Endothelial cell (in vitro differentiated cells): ENCODE results near the gene PSME2. TPM values are rescaled to one million over a fixed set of nuclear protein-coding genes. Genes with fewer than 3 reads are reported as not detected.

ENCODE experiments used
- DNase-seq: peaks from one replicate; pipeline ENCODE4 v3.0.0; 2021; ENCODE audit warnings: low spot score
- H3K27ac Mint-ChIP-seq: one replicate; pipeline ENCODE4 v1.8.0; 2021; ENCODE audit warnings: mixed read lengths, inconsistent platforms; ENCODE audit not compliant: unreplicated experiment
- H3K27me3 Mint-ChIP-seq: one replicate; pipeline ENCODE4 v1.8.0; 2021; ENCODE audit warnings: mild to moderate bottlenecking, moderate library complexity, mixed read lengths, inconsistent platforms; ENCODE audit not compliant: unreplicated experiment
- H3K36me3 Mint-ChIP-seq: one replicate; pipeline ENCODE4 v1.8.0; 2021; ENCODE audit warnings: mild to moderate bottlenecking, low read depth, mixed read lengths, inconsistent platforms; ENCODE audit not compliant: unreplicated experiment
- H3K4me1 Mint-ChIP-seq: one replicate; pipeline ENCODE4 v1.8.0; 2021; ENCODE audit warnings: mild to moderate bottlenecking, mixed read lengths, inconsistent platforms; ENCODE audit not compliant: unreplicated experiment
- H3K4me3 Mint-ChIP-seq: one replicate; pipeline ENCODE4 v1.8.0; 2021; ENCODE audit warnings: mild to moderate bottlenecking, mixed read lengths, inconsistent platforms; ENCODE audit not compliant: unreplicated experiment
- H3K9me3 Mint-ChIP-seq: one replicate; pipeline ENCODE4 v1.8.0; 2021; ENCODE audit warnings: mixed read lengths, inconsistent platforms; ENCODE audit not compliant: unreplicated experiment
- long read RNA-seq: library from polyadenylated mRNA; unstranded; transcript quantifications from one replicate; pipeline ENCODE4 v2.0.0, GENCODE V29; 2020; ENCODE audit not compliant: unreplicated experiment
- total RNA-seq: library from RNA; stranded (reverse); fragmentation: NEBNext Ultra II Directional; extraction: Animal tissue kit (Norgen Biotek cat#: 25700); gene quantifications from one replicate; pipeline ENCODE4 v1.2.1, GENCODE V29; 2021; ENCODE audit not compliant: unreplicated experiment
- TF ChIP-seq, protein P1 (sequence below): fragments of 200-600 bp; sonication (generic); IDR thresholded peaks from one replicate; pipeline ENCODE4 v1.5.0; 2021; ENCODE audit warnings: antibody characterized with exemption; ENCODE audit not compliant: unreplicated experiment

The PSME2 gene, protein sequence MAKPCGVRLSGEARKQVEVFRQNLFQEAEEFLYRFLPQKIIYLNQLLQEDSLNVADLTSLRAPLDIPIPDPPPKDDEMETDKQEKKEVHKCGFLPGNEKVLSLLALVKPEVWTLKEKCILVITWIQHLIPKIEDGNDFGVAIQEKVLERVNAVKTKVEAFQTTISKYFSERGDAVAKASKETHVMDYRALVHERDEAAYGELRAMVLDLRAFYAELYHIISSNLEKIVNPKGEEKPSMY
- 73.6 TPM for total RNA-seq
- long read RNA-seq, transcript PSME2-201 (11 exons, 1,404 nt), result major isoform, 56 of 66 reads
- long read RNA-seq, partial matches to known transcripts, result 2 of 66 reads
- long read RNA-seq, other reads (novel, unspliced or antisense), result 8 of 66 reads

DNA sequence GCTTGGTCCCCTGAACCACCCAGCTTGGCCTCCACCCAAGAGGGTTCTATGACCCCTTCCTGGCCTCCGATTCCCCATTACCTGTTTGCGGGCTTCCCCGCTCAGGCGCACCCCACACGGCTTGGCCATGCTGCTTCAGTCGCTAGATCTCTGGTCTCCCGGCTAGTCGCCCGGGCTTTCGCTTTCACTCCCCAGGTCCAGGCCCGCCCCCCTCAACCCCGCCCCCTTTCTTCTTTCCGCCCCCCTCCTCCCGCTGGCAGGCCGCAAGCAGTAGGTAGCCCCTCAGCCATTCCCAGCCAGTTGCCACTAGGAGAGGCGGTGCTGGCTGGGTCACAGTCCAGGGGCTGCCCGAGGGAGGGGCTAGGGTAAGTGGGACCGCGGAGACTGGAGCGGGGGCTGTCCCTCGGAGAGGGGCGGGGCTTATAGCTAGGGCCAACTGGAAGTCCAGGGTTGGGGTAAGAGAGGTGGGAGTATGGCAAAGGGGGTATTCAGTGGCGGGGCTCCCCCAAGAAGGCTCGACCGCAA, at the start of gene PSME2:
TSS of gene PSME2 (minus strand) at position 158 of the 525 bp plus-strand sequence. CDS start at position 129, 29 bp downstream.
- peak; percentile 96 for DNase-seq
- peaks cover 17% of the 10 kb centered on the region for H3K27me3 Mint-ChIP-seq
- H3K27ac Mint-ChIP-seq, result peak within 1 kb of the TSS; percentile 84
- H3K4me1 Mint-ChIP-seq, result peaks cover 27% of the 10 kb centered on the region
- H3K4me3 Mint-ChIP-seq, result peak within 1 kb of the TSS; percentile 96
- H3K36me3 Mint-ChIP-seq, result peaks cover 34% of the 10 kb centered on the region
- TF ChIP-seq, protein P1, sequence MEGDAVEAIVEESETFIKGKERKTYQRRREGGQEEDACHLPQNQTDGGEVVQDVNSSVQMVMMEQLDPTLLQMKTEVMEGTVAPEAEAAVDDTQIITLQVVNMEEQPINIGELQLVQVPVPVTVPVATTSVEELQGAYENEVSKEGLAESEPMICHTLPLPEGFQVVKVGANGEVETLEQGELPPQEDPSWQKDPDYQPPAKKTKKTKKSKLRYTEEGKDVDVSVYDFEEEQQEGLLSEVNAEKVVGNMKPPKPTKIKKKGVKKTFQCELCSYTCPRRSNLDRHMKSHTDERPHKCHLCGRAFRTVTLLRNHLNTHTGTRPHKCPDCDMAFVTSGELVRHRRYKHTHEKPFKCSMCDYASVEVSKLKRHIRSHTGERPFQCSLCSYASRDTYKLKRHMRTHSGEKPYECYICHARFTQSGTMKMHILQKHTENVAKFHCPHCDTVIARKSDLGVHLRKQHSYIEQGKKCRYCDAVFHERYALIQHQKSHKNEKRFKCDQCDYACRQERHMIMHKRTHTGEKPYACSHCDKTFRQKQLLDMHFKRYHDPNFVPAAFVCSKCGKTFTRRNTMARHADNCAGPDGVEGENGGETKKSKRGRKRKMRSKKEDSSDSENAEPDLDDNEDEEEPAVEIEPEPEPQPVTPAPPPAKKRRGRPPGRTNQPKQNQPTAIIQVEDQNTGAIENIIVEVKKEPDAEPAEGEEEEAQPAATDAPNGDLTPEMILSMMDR, result no peak
- no peaks in the 10 kb centered on the region for H3K9me3 Mint-ChIP-seq

DNA sequence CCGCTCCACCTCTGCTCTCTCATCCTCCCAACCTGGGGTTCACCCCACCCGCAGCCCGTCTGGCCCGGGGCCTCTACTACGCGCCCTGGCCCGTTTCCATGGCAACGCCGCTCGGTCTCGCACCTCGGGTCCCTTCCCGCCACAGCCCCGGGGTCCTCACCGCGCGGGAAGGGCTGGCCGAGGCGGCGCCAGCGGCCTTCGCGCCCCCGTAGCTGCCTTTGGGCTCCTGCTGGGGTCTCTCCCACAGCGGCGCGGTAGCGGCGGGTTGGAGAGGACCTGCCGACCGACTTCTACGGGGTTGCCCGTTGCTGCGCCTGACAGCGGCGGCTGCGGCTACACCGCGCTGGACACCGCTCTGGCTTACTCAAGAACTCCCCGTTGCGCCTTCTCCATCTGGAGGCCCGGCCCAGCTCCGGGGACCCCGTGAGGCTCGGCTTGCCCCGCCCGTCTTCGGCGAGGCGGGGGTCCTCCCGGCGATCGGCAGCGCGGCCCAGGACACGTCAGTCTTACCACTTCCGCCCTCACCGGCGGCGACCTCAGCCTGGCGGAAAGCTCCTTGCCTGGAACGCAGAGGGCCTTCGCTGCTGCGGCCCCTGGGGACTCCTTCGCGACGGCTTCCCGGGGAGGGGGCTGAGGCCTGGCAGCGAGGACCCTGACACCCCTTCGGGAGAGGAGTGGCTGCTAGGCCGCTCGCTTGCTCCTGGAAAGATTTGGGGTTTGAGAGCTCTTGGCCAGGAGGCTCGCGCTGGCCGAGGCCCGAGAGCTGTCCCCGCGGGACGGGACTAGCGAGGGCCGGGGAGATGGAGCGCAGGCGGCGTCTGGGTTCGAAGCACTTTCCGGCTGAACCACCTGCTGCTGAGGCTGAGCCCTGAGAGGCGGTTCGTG, 49.0 kb upstream of the PSME2 start, which contains the start of gene TM9SF1:
TSS of gene TM9SF1 (minus strand) at position 256 of the 885 bp plus-strand sequence. CDS start 422 bp downstream, outside the sequence.
- peaks cover 33% of the 10 kb centered on the region for H3K36me3 Mint-ChIP-seq
- peaks cover 21% of the 10 kb centered on the region for H3K27me3 Mint-ChIP-seq
- H3K9me3 Mint-ChIP-seq, result no peaks in the 10 kb centered on the region
- H3K4me1 Mint-ChIP-seq, result peaks cover 24% of the 10 kb centered on the region
- TF ChIP-seq, protein P1, result no peak
- DNase-seq, result peak; percentile 77
- H3K4me3 Mint-ChIP-seq, result peak within 1 kb of the TSS; percentile 97
- H3K27ac Mint-ChIP-seq, result peak within 1 kb of the TSS; percentile 98

DNA sequence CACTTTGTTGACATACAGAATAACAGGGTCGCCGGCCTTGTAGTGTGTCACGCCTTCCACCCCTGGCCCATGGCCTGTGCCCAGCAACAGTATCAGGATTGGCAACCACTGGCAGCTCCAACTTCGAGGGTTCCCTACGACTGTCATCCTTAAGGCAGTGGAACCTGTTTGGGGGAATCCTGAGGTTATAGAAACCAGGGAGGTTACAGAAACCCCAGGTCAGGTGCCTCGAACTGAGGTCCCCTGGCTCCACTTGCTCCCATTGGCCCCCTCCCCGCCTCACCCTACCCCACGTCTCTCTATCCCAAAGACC, 48.4 kb upstream of the PSME2 start:
- Mint-ChIP-seq H3K4me3 (peak overlapping the region; percentile 92), H3K9me3 (no peaks in the 10 kb centered on the region), H3K36me3 (peaks cover 36% of the 10 kb centered on the region), H3K27me3 (peaks cover 22% of the 10 kb centered on the region), H3K4me1 (peaks cover 24% of the 10 kb centered on the region), H3K27ac (peak overlapping the region; percentile 73)
- TF ChIP-seq, protein P1, result no peak
- DNase-seq, result no peak

DNA sequence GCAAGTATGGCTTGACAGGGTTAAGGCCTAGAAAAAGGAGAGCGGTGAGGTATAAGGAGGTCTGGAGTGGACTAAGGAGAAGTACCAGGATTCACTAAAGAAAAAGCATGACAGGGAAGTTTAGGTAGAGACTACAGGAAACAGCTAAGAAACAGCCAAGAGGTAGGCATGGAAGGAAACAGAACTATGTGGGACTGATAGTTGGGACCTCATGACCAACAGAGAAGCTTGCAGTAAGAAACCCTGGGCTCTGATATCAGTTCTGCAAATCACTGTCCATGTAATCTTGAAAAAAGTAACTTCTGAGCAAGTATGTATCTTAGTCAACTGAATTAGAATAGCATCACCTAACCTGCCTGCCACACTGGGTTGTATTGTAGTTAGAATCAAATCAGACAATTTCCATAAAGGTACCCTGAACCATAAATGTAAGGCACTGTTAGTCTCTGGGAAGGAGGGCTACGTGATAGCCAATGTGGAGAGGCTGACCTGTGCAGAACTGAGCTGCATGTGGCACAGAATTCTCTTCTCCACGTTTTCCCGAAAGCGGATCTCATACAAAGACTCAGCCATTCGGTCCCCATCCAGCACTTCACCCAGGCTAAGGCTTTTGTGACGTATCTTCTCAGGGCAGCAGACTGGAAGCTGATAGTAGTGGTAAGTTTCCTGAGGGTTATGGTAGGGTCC, 47.9 kb upstream of the PSME2 start:
- Mint-ChIP-seq H3K36me3 (peaks cover 38% of the 10 kb centered on the region), H3K4me3 (peak overlapping the region; percentile 92), H3K27ac (peak overlapping the region; percentile 73), H3K27me3 (peaks cover 23% of the 10 kb centered on the region), H3K4me1 (peaks cover 26% of the 10 kb centered on the region), H3K9me3 (no peaks in the 10 kb centered on the region)
- DNase-seq, result no peak
- TF ChIP-seq, protein P1, result no peak
